Measurements from ENCODE around the gene ARHGEF11.

DNA sequence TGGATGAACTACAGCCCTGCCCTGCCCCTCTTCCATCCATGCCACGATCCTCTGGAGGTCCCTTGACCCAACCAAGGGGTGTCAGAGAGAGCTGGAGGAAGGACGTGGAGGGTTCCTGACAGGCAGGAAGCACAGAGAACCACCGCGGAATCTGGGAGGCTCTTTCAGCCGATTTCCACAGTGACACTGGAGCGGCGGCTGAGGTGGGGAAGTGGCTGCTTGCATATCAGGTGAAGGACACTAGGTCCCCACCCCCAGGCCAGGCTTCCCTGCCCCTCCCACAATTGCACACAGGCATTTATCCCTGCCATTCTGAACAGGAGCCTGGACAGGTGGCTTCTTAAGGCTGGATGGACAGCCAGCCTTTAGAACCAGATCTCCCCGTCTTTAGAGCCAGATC is 107.7 kb downstream of the ARHGEF11 start:
- TF ChIP-seq, protein P1, sequence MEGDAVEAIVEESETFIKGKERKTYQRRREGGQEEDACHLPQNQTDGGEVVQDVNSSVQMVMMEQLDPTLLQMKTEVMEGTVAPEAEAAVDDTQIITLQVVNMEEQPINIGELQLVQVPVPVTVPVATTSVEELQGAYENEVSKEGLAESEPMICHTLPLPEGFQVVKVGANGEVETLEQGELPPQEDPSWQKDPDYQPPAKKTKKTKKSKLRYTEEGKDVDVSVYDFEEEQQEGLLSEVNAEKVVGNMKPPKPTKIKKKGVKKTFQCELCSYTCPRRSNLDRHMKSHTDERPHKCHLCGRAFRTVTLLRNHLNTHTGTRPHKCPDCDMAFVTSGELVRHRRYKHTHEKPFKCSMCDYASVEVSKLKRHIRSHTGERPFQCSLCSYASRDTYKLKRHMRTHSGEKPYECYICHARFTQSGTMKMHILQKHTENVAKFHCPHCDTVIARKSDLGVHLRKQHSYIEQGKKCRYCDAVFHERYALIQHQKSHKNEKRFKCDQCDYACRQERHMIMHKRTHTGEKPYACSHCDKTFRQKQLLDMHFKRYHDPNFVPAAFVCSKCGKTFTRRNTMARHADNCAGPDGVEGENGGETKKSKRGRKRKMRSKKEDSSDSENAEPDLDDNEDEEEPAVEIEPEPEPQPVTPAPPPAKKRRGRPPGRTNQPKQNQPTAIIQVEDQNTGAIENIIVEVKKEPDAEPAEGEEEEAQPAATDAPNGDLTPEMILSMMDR (conservative IDR thresholded peaks at IDR 0.05; ENCODE audit: low read depth, low read length), result no peak
- TF ChIP-seq EZH2 (IDR thresholded peaks at IDR 0.05; ENCODE audit: borderline replicate concordance, low read depth, low read length, poor library complexity, severe bottlenecking), result no peak
